ENCODE results near the gene CFAP68. TPM values are rescaled to one million over a fixed set of nuclear protein-coding genes. Genes with fewer than 3 reads are reported as not detected.

The CFAP68 gene
- total RNA-seq, 1 experiment from 2014 or later, result 49.6 TPM

- H2AFZ ChIP-seq (ENCODE audit: low read depth, low read length, poor library complexity, severe bottlenecking), result no peak overlapping the region
- intact Hi-C loops (cut with micrococcal nuclease), result loop anchor here (5.0 kb wide), 2 partner anchors 153 to 243 kb away; partner anchors contain the start of genes BCO2, SDHD and TIMM8B
- ChIA-PET RAD21 (ENCODE audit: low non-redundant PET in 1 of 2, low total read pairs in 2 of 2, uncharacterized antibody in 2 of 2, unreplicated experiment in 2 of 2) (interaction anchor here in 1 of 2 experiments (0.7 kb wide), 1 partner anchor 290 kb away, joined by 3 read pairs; no protein-coding TSS in a partner anchor), CTCF (interaction anchor here (1.3 kb wide), 1 partner anchor 346 kb away, joined by 3 read pairs; no protein-coding TSS in a partner anchor), POLR2A (no interaction called here)
- no peak overlapping the region for H3K27ac ChIP-seq (ENCODE audit: low read depth, low read length)
- no TSS peak for BruUV-seq (replicated peaks)
- TF ChIP-seq CTCF (IDR thresholded peaks at IDR 0.05 in 2 of 3, conservative IDR thresholded peaks at IDR 0.05 in 1 of 3; ENCODE audit: borderline replicate concordance in 1 of 3, insufficient read depth in 1 of 3, low read depth in 2 of 3, low read length in 2 of 3), result no peak
- TF ChIP-seq POLR2A (IDR thresholded peaks at IDR 0.05; ENCODE audit: borderline replicate concordance, extremely low read depth, insufficient read depth, insufficient read length), result no peak
- TF ChIP-seq CEBPB (IDR thresholded peaks at IDR 0.05; ENCODE audit: low read depth), result no peak
- TF ChIP-seq ZFX (IDR thresholded peaks at IDR 0.05), result no peak
- no peak overlapping the region for H3K4me3 ChIP-seq (replicated peaks in 1 of 2; ENCODE audit: low read depth in 1 of 2, low read length in 2 of 2)
- DNase-seq (ENCODE audit: low read depth, low spot score) (no peak), ATAC-seq (no peak)
- no peaks in the 10 kb centered on the region for H3K36me3 ChIP-seq (ENCODE audit: control insufficient read depth in 1 of 2, insufficient read depth in 2 of 2, low read length in 2 of 2)
- H3K79me2 ChIP-seq (ENCODE audit: insufficient read depth, low read length), result no peaks in the 10 kb centered on the region
- no peak overlapping the region for H3K9ac ChIP-seq (ENCODE audit: low read length)
- H4K20me1 ChIP-seq (ENCODE audit: insufficient read depth), result no peaks in the 10 kb centered on the region
- H3K9me2 ChIP-seq (ENCODE audit: insufficient read depth), result no peaks in the 10 kb centered on the region
- H3K27me3 ChIP-seq (ENCODE audit: insufficient read depth, low read length), result no peaks in the 10 kb centered on the region
- H3K9me3 ChIP-seq (ENCODE audit: control insufficient read depth in 1 of 2, insufficient read depth in 1 of 2, low read depth in 1 of 2, low read length in 2 of 2), result no peaks in the 10 kb centered on the region
- H3K4me1 ChIP-seq (ENCODE audit: control insufficient read depth in 1 of 2, insufficient read depth in 2 of 2, low read length in 2 of 2), result peaks cover 18 to 31% of the 10 kb centered on the region in 2 experiments; a peak in 3 of 4 replicates
- H3K4me2 ChIP-seq (ENCODE audit: low read length), result no peak overlapping the region
Observed at GRCh38 chr11:111933872-111934271, 54.5 kb downstream of the CFAP68 start.

- TF ChIP-seq SIN3A (IDR thresholded peaks at IDR 0.05; ENCODE audit: low read depth) (no peak), ATF3 (IDR thresholded peaks at IDR 0.05) (no peak), CBX3 (IDR thresholded peaks at IDR 0.05; ENCODE audit: low read depth) (no peak), SRF (IDR thresholded peaks at IDR 0.05; ENCODE audit: low read depth) (no peak), EZH2phosphoT487 (IDR thresholded peaks at IDR 0.05; ENCODE audit: borderline replicate concordance) (no peak), ZNF274 (IDR thresholded peaks at IDR 0.05; ENCODE audit: low read depth, low read length) (no peak), JUND (IDR thresholded peaks at IDR 0.05) (no peak), TCF7L2 (IDR thresholded peaks at IDR 0.05; ENCODE audit: borderline replicate concordance, extremely low read depth, insufficient read depth, insufficient read length) (no peak), EGR1 (IDR thresholded peaks at IDR 0.05; ENCODE audit: low read depth) (no peak), MAX (IDR thresholded peaks at IDR 0.05) (no peak)
- ChIA-PET CTCF (interaction anchor here (1.3 kb wide), 1 partner anchor 346 kb away, joined by 3 read pairs; no protein-coding TSS in a partner anchor), RAD21 (ENCODE audit: low non-redundant PET in 1 of 2, low total read pairs in 2 of 2, uncharacterized antibody in 2 of 2, unreplicated experiment in 2 of 2) (interaction anchor here in 1 of 2 experiments (0.7 kb wide), 1 partner anchor 290 kb away, joined by 3 read pairs; no protein-coding TSS in a partner anchor), POLR2A (no interaction called here)
- no peaks in the 10 kb centered on the region for H3K9me3 ChIP-seq (ENCODE audit: control insufficient read depth in 1 of 2, insufficient read depth in 1 of 2, low read depth in 1 of 2, low read length in 2 of 2)
- intact Hi-C loops (cut with micrococcal nuclease), result loop anchor here (5.0 kb wide), 2 partner anchors 153 to 243 kb away; partner anchors contain the start of genes BCO2, SDHD and TIMM8B
- DNase-seq (ENCODE audit: low read depth, low spot score) (no peak), ATAC-seq (no peak)
- H3K9me2 ChIP-seq (ENCODE audit: insufficient read depth), result no peaks in the 10 kb centered on the region
- H2AFZ ChIP-seq (ENCODE audit: low read depth, low read length, poor library complexity, severe bottlenecking), result no peak overlapping the region
- no peak overlapping the region for H3K27ac ChIP-seq (ENCODE audit: low read depth, low read length)
- no TSS peak for BruUV-seq (replicated peaks)
- H3K4me3 ChIP-seq (replicated peaks in 1 of 2; ENCODE audit: low read depth in 1 of 2, low read length in 2 of 2), result no peak overlapping the region
- H4K20me1 ChIP-seq (ENCODE audit: insufficient read depth), result no peaks in the 10 kb centered on the region
- no peaks in the 10 kb centered on the region for H3K79me2 ChIP-seq (ENCODE audit: insufficient read depth, low read length)
- no peaks in the 10 kb centered on the region for H3K36me3 ChIP-seq (ENCODE audit: control insufficient read depth in 1 of 2, insufficient read depth in 2 of 2, low read length in 2 of 2)
- no peak overlapping the region for H3K4me2 ChIP-seq (ENCODE audit: low read length)
- no peaks in the 10 kb centered on the region for H3K27me3 ChIP-seq (ENCODE audit: insufficient read depth, low read length)
- peaks cover 20 to 33% of the 10 kb centered on the region in 2 experiments; a peak in 3 of 4 replicates for H3K4me1 ChIP-seq (ENCODE audit: control insufficient read depth in 1 of 2, insufficient read depth in 2 of 2, low read length in 2 of 2)
- no peak overlapping the region for H3K9ac ChIP-seq (ENCODE audit: low read length)
Observed at GRCh38 chr11:111934306-111934705, 55.0 kb downstream of the CFAP68 start.
